Femur (tissue), 1 donor: ENCODE data around the gene SRA1.

Experiments used
- DNase-seq: peaks from one replicate; pipeline ENCODE4 v3.0.0-alpha.2; 2017

The SRA1 gene

GRCh38 chr5:140549237-140550144 lies 7.8 kb downstream of the SRA1 start:
- DNase-seq: peak; percentile 56

GRCh38 chr5:140548791-140549190 lies 8.5 kb downstream of the SRA1 start:
- DNase-seq: no peak

GRCh38 chr5:140548300-140548688 lies 9.0 kb downstream of the SRA1 start:
- DNase-seq: no peak

- DNase-seq: peak; percentile 98
Measured at GRCh38 chr5:140547508-140548299, 9.6 kb downstream of the SRA1 start, which contains the start of gene EIF4EBP3. TSS of gene EIF4EBP3 (plus strand) at chr5:140547662. CDS start at chr5:140547738, 76 bp downstream.

GRCh38 chr5:140546851-140547507 lies 10.3 kb downstream of the SRA1 start:
- DNase-seq: no peak

GRCh38 chr5:140545606-140546005 lies 11.7 kb downstream of the SRA1 start:
- DNase-seq: no peak

GRCh38 chr5:140544986-140545385 lies 12.3 kb downstream of the SRA1 start:
- DNase-seq: no peak

- no peak for DNase-seq
Measured at GRCh38 chr5:140542972-140543371, 14.3 kb downstream of the SRA1 start.

- DNase-seq: no peak
Measured at GRCh38 chr5:140540227-140540626, 17.0 kb downstream of the SRA1 start.

- DNase-seq: no peak
Measured at GRCh38 chr5:140524003-140524402, 33.3 kb downstream of the SRA1 start.

- no peak for DNase-seq
Measured at GRCh38 chr5:140513124-140513523, 44.1 kb downstream of the SRA1 start.

- DNase-seq: no peak
Measured at GRCh38 chr5:140509898-140510297, 47.4 kb downstream of the SRA1 start.

- DNase-seq: no peak
Measured at GRCh38 chr5:140502834-140503233, 54.4 kb downstream of the SRA1 start.
